Measurements from ENCODE around the gene DDX3X.
"Not testable (repeated sequence)": the region's sequence is repeated elsewhere in the genome, so short reads cannot be mapped to it uniquely, and the experiment has no call there.

The DDX3X gene

DNA sequence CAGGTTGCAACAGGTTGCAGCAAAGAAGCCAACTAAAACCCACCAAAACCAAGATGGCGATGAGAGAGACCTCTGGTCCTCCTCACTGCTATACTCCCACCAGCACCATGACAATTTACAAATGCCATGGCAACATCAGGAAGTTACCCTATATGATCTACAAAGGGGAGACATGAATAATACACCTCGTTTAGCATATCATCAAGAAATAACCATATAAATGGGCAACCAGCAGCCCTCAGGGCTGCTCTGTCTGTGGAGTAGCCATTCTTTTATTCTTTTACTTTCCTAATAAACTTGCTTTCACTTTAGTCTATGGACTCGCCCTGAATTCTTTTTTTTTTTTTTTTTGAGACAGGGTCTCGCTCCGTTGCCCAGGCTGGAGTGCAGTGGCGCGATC, 56.6 kb downstream of the DDX3X start:
- not testable (repeated sequence) for H3K27ac ChIP-seq (ENCODE audit: low read depth, low read length); H3K4me3 ChIP-seq (ENCODE audit: low read depth, low read length); H3K36me3 ChIP-seq (ENCODE audit: insufficient read depth, low read length); H2AFZ ChIP-seq (ENCODE audit: low read length, unreplicated experiment); H3K79me2 ChIP-seq (ENCODE audit: control insufficient read depth, insufficient read depth, low read length, unreplicated experiment); H3K27me3 ChIP-seq (ENCODE audit: insufficient read depth, low read length); H3K4me1 ChIP-seq (ENCODE audit: control insufficient read depth, insufficient read depth, low read length, unreplicated experiment)

- no peak overlapping the region for H2AFZ ChIP-seq (ENCODE audit: low read length, unreplicated experiment)
These were observed 57.6 kb downstream of the DDX3X start for GRCh38 chrX:41391606-41392005.

DNA sequence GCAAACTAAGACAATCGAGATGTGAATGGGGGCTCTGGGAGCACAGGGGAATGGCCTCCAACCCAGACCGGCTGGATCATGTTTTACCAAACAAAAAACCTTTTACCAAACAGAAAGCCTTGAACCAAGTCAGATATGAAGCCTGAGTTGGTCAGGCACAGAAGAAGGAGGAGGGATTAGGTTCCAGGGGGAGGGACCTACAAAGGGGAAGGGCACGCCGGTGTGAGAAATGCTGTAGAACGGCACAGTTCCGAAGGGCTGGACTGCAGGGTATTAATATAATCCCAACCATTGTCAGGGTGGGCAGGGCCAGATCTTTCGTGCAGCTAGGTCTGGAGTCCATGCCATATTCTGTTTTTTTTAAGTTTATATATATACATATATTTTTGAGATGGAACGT, 60.3 kb downstream of the DDX3X start:
- Histone ChIP-seq H3K4me3 (ENCODE audit: low read depth, low read length) (no peak overlapping the region), H3K79me2 (ENCODE audit: control insufficient read depth, insufficient read depth, low read length, unreplicated experiment) (no peaks in the 10 kb centered on the region), H3K27me3 (ENCODE audit: insufficient read depth, low read length) (no peaks in the 10 kb centered on the region), H2AFZ (ENCODE audit: low read length, unreplicated experiment) (no peak overlapping the region), H3K36me3 (ENCODE audit: insufficient read depth, low read length) (no peaks in the 10 kb centered on the region), H3K27ac (ENCODE audit: low read depth, low read length) (no peak overlapping the region), H3K4me1 (ENCODE audit: control insufficient read depth, insufficient read depth, low read length, unreplicated experiment) (no peaks in the 10 kb centered on the region)

More at GRCh38 chrX:41391606-41392005, 57.6 kb downstream of the DDX3X start:
- H3K4me1 ChIP-seq (ENCODE audit: control insufficient read depth, insufficient read depth, low read length, unreplicated experiment), result peaks cover 2% of the 10 kb centered on the region
- no peak overlapping the region for H3K4me3 ChIP-seq (ENCODE audit: low read depth, low read length)
- H3K27ac ChIP-seq (ENCODE audit: low read depth, low read length), result no peak overlapping the region
- no peaks in the 10 kb centered on the region for H3K79me2 ChIP-seq (ENCODE audit: control insufficient read depth, insufficient read depth, low read length, unreplicated experiment)
- H3K27me3 ChIP-seq (ENCODE audit: insufficient read depth, low read length), result no peaks in the 10 kb centered on the region
- no peaks in the 10 kb centered on the region for H3K36me3 ChIP-seq (ENCODE audit: insufficient read depth, low read length)

DNA sequence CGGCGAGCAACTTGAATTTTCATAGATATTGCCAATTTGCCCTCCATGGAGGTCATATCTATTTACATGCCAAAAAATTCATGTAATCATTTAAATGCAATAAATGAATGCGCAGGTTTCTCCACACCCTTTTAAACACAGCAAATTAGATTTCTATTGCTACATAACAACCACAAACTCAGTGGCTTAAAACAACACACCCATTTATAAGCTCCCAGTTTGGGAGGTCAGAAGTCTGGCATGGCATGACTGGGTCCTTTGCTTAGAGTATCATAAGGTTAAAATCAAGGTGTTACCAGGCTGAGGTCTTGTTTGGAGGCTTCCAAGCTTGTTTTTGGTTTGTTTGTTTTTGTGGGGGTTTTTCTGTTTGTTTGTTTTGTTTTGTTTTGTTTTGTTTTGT, 63.3 kb downstream of the DDX3X start:
- H2AFZ ChIP-seq (ENCODE audit: low read length, unreplicated experiment), result no peak overlapping the region
- no peaks in the 10 kb centered on the region for H3K79me2 ChIP-seq (ENCODE audit: control insufficient read depth, insufficient read depth, low read length, unreplicated experiment)
- H3K27me3 ChIP-seq (ENCODE audit: insufficient read depth, low read length), result no peaks in the 10 kb centered on the region
- H3K4me3 ChIP-seq (ENCODE audit: low read depth, low read length), result no peak overlapping the region
- H3K36me3 ChIP-seq (ENCODE audit: insufficient read depth, low read length), result no peaks in the 10 kb centered on the region
- H3K4me1 ChIP-seq (ENCODE audit: control insufficient read depth, insufficient read depth, low read length, unreplicated experiment), result no peaks in the 10 kb centered on the region
- H3K27ac ChIP-seq (ENCODE audit: low read depth, low read length), result no peak overlapping the region

DNA sequence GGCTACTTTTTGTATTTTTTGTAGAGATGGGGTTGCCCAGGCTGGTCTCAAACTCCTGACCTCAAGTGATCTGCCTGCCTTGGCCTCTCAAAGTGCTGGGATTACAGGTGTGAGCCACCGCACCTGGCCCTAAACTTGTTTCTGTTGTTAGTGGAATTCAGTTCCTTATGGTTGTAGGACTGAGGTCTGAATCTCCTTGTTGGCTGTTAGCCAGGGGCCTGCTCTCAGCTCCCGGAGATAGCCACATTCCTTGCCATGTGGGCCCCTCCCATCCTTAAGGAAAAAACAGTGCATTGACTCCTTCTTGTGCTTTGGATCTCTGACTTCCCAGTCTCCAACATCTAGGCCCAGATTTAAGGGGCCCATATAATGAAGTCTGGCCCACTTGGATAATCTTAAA, 63.8 kb downstream of the DDX3X start:
- H3K27me3 ChIP-seq (ENCODE audit: insufficient read depth, low read length), result no peaks in the 10 kb centered on the region
- H3K4me3 ChIP-seq (ENCODE audit: low read depth, low read length), result no peak overlapping the region
- H3K27ac ChIP-seq (ENCODE audit: low read depth, low read length), result no peak overlapping the region
- no peak overlapping the region for H2AFZ ChIP-seq (ENCODE audit: low read length, unreplicated experiment)
- no peaks in the 10 kb centered on the region for H3K79me2 ChIP-seq (ENCODE audit: control insufficient read depth, insufficient read depth, low read length, unreplicated experiment)
- no peaks in the 10 kb centered on the region for H3K36me3 ChIP-seq (ENCODE audit: insufficient read depth, low read length)
- H3K4me1 ChIP-seq (ENCODE audit: control insufficient read depth, insufficient read depth, low read length, unreplicated experiment), result no peaks in the 10 kb centered on the region

DNA sequence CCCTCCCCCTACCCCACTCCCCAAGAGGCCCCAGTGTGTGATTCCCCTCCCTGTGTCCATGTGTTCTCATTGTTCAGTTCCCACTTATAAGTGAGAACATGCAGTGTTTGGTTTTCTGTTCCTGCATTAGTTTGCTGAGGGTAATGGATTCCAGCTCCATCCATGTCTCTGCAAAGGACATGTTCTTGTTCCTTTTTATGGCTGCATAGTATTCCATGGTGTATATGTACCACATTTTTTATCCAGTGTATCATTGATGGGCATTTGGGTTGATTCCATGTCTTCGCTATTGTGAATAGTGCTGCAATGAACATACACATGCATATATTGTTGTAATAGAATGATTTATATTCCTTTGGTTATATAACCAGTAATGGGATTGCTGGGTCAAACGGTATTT, 68.6 kb downstream of the DDX3X start:
- H3K79me2 ChIP-seq (ENCODE audit: control insufficient read depth, insufficient read depth, low read length, unreplicated experiment); H3K27me3 ChIP-seq (ENCODE audit: insufficient read depth, low read length); H3K36me3 ChIP-seq (ENCODE audit: insufficient read depth, low read length); H3K27ac ChIP-seq (ENCODE audit: low read depth, low read length); H3K4me1 ChIP-seq (ENCODE audit: control insufficient read depth, insufficient read depth, low read length, unreplicated experiment); H3K4me3 ChIP-seq (ENCODE audit: low read depth, low read length); H2AFZ ChIP-seq (ENCODE audit: low read length, unreplicated experiment): not testable (repeated sequence)

DNA sequence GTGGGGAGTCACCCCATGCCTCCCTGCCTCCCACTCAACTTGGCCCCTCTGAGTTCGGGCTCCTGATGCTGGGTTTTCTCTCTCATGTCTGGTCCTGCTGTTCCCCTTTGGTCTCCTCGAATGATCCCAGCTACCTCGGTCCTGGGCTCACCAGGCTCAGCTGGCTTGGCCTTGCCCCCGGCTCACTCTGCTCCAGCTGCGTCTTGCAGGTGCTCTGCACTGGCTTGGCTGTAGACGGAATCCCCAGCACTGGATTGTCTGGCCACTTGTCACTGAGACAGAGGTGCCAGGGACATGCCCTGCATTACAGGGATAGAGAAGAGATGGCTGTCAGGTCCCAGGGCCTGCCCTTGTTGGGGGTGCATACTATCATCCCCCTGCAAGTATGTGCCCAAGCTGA, 71.6 kb downstream of the DDX3X start:
- H3K27ac ChIP-seq (ENCODE audit: low read depth, low read length), result no peak overlapping the region
- H3K36me3 ChIP-seq (ENCODE audit: insufficient read depth, low read length), result no peaks in the 10 kb centered on the region
- no peak overlapping the region for H2AFZ ChIP-seq (ENCODE audit: low read length, unreplicated experiment)
- no peaks in the 10 kb centered on the region for H3K79me2 ChIP-seq (ENCODE audit: control insufficient read depth, insufficient read depth, low read length, unreplicated experiment)
- no peak overlapping the region for H3K4me3 ChIP-seq (ENCODE audit: low read depth, low read length)
- H3K27me3 ChIP-seq (ENCODE audit: insufficient read depth, low read length), result no peaks in the 10 kb centered on the region
- H3K4me1 ChIP-seq (ENCODE audit: control insufficient read depth, insufficient read depth, low read length, unreplicated experiment), result peaks cover 4% of the 10 kb centered on the region

DNA sequence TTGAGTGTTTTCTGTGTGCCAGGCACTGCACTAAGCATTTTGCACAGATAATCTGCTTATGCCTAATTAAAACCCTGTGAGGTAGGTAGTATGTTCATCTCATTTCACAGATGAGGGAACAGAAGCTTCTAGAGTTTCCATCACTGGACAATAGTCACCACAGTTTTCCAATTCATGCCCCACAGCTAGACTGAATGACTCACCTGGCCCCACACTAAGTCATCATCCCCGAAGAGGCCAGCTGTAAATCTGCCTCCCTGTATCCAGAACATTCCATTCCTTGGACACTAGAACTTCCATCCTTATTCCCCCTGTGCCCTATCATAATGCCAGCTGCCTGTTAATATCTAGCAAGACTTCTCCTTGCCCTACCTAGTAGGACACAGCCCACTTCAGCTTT, 72.2 kb downstream of the DDX3X start:
- peaks cover 4% of the 10 kb centered on the region for H3K4me1 ChIP-seq (ENCODE audit: control insufficient read depth, insufficient read depth, low read length, unreplicated experiment)
- no peak overlapping the region for H2AFZ ChIP-seq (ENCODE audit: low read length, unreplicated experiment)
- no peaks in the 10 kb centered on the region for H3K79me2 ChIP-seq (ENCODE audit: control insufficient read depth, insufficient read depth, low read length, unreplicated experiment)
- H3K36me3 ChIP-seq (ENCODE audit: insufficient read depth, low read length), result no peaks in the 10 kb centered on the region
- H3K27me3 ChIP-seq (ENCODE audit: insufficient read depth, low read length), result no peaks in the 10 kb centered on the region
- no peak overlapping the region for H3K4me3 ChIP-seq (ENCODE audit: low read depth, low read length)
- no peak overlapping the region for H3K27ac ChIP-seq (ENCODE audit: low read depth, low read length)

DNA sequence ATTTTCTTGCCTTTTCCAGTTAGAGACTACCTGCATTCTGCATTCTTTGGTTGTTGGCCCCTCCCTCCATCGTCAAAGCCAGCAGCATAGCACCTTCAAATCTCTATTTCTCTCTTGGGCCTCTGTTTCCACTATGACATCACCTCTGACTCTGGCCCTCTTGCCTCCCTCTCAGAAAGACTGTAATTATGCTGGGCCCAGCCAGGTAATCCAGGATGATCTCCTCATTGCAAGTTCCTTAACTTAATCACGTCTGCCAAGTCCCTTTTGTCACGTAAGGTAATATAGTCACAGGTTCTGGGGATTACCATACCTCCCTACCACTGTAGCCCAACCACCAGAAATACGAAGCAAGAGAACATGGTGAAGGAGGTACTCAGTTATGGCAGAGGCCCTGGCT, 73.9 kb downstream of the DDX3X start:
- H3K4me1 ChIP-seq (ENCODE audit: control insufficient read depth, insufficient read depth, low read length, unreplicated experiment), result peaks cover 4% of the 10 kb centered on the region
- no peak overlapping the region for H3K27ac ChIP-seq (ENCODE audit: low read depth, low read length)
- H3K79me2 ChIP-seq (ENCODE audit: control insufficient read depth, insufficient read depth, low read length, unreplicated experiment), result no peaks in the 10 kb centered on the region
- no peaks in the 10 kb centered on the region for H3K36me3 ChIP-seq (ENCODE audit: insufficient read depth, low read length)
- H3K4me3 ChIP-seq (ENCODE audit: low read depth, low read length), result no peak overlapping the region
- no peaks in the 10 kb centered on the region for H3K27me3 ChIP-seq (ENCODE audit: insufficient read depth, low read length)
- H2AFZ ChIP-seq (ENCODE audit: low read length, unreplicated experiment), result no peak overlapping the region

- no peak overlapping the region for H2AFZ ChIP-seq (ENCODE audit: low read length, unreplicated experiment)
- no peaks in the 10 kb centered on the region for H3K27me3 ChIP-seq (ENCODE audit: insufficient read depth, low read length)
- no peak overlapping the region for H3K4me3 ChIP-seq (ENCODE audit: low read depth, low read length)
- H3K36me3 ChIP-seq (ENCODE audit: insufficient read depth, low read length), result no peaks in the 10 kb centered on the region
- H3K27ac ChIP-seq (ENCODE audit: low read depth, low read length), result no peak overlapping the region
- H3K79me2 ChIP-seq (ENCODE audit: control insufficient read depth, insufficient read depth, low read length, unreplicated experiment), result no peaks in the 10 kb centered on the region
- H3K4me1 ChIP-seq (ENCODE audit: control insufficient read depth, insufficient read depth, low read length, unreplicated experiment), result peaks cover 4% of the 10 kb centered on the region
These were observed 74.6 kb downstream of the DDX3X start for GRCh38 chrX:41408576-41408975.

- H2AFZ ChIP-seq (ENCODE audit: low read length, unreplicated experiment), result no peak overlapping the region
- peaks cover 4% of the 10 kb centered on the region for H3K4me1 ChIP-seq (ENCODE audit: control insufficient read depth, insufficient read depth, low read length, unreplicated experiment)
These were observed 75.0 kb downstream of the DDX3X start for GRCh38 chrX:41409006-41409405.

DNA sequence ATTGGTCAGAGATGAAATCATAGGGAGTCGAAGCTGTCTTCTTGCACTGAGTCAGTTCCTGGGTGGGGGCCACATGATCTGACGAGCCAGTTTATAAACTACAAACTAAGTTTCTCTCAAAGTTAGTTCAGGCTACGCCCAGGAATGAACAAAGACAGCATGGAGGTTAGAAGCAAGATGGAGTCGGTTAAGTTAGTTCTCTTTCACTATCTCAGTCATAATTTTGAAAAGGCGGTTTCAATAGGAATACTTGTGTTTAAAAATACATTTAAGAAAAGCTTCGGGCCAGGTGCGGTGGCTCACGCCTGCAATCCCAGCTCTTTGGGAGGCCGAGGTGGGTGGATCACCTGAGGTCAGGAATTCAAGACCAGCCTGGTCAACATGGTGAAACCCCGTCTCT, 77.3 kb downstream of the DDX3X start:
- H3K4me1 ChIP-seq (ENCODE audit: control insufficient read depth, insufficient read depth, low read length, unreplicated experiment), result not testable (repeated sequence)

More at GRCh38 chrX:41409006-41409405, 75.0 kb downstream of the DDX3X start:
- no peak overlapping the region for H3K4me3 ChIP-seq (ENCODE audit: low read depth, low read length)
- no peak overlapping the region for H3K27ac ChIP-seq (ENCODE audit: low read depth, low read length)
- no peaks in the 10 kb centered on the region for H3K36me3 ChIP-seq (ENCODE audit: insufficient read depth, low read length)
- no peaks in the 10 kb centered on the region for H3K79me2 ChIP-seq (ENCODE audit: control insufficient read depth, insufficient read depth, low read length, unreplicated experiment)
- no peaks in the 10 kb centered on the region for H3K27me3 ChIP-seq (ENCODE audit: insufficient read depth, low read length)

More for the DNA sequence above, 77.3 kb downstream of the DDX3X start:
- not testable (repeated sequence) for H3K27ac ChIP-seq (ENCODE audit: low read depth, low read length); H2AFZ ChIP-seq (ENCODE audit: low read length, unreplicated experiment); H3K27me3 ChIP-seq (ENCODE audit: insufficient read depth, low read length); H3K79me2 ChIP-seq (ENCODE audit: control insufficient read depth, insufficient read depth, low read length, unreplicated experiment); H3K4me3 ChIP-seq (ENCODE audit: low read depth, low read length); H3K36me3 ChIP-seq (ENCODE audit: insufficient read depth, low read length)

Data from ACC112 (cell line).